ENCODE data around the gene GFOD1.

GFOD1 gene
- total RNA-seq: 2.9 to 6.3 (median 4.3) reads per million in 4 donors

- DNase-seq: peak; percentile 43 to 80 (median 57)
These were observed at the start of gene GFOD1 for GRCh38 chr6:13487122-13488014. Gene GFOD1 (minus strand): TSS chr6:13487600. CDS start chr6:13486890, 710 bp downstream.

GRCh38 chr6:13536796-13537526, 49.6 kb upstream of the GFOD1 start:
- no peak for DNase-seq

- DNase-seq: no peak
These were observed 47.9 kb upstream of the GFOD1 start for GRCh38 chr6:13535306-13535705.

GRCh38 chr6:13534536-13534935, 47.1 kb upstream of the GFOD1 start:
- no peak for DNase-seq

- DNase-seq: no peak
These were observed 44.6 kb upstream of the GFOD1 start for GRCh38 chr6:13531956-13532355.

- no peak for DNase-seq
These were observed 41.5 kb upstream of the GFOD1 start for GRCh38 chr6:13528777-13529343.

GRCh38 chr6:13528232-13528631, 40.8 kb upstream of the GFOD1 start:
- DNase-seq: no peak

- DNase-seq: no peak
These were observed 40.3 kb upstream of the GFOD1 start for GRCh38 chr6:13527671-13528056.

GRCh38 chr6:13526727-13527670, 39.6 kb upstream of the GFOD1 start:
- DNase-seq: peak in 2 of 5 donors; percentile 6 to 39

GRCh38 chr6:13526357-13526726, 38.9 kb upstream of the GFOD1 start:
- DNase-seq: no peak

- no peak for DNase-seq
These were observed 37.6 kb upstream of the GFOD1 start for GRCh38 chr6:13524801-13525508.

- no peak for DNase-seq
These were observed 36.6 kb upstream of the GFOD1 start for GRCh38 chr6:13523826-13524622.

- no peak for DNase-seq
These were observed 35.3 kb upstream of the GFOD1 start for GRCh38 chr6:13522656-13523055.

- no peak for DNase-seq
These were observed 32.4 kb upstream of the GFOD1 start for GRCh38 chr6:13519839-13520238.

GRCh38 chr6:13517116-13517515, 29.7 kb upstream of the GFOD1 start:
- no peak for DNase-seq

GRCh38 chr6:13515912-13516311, 28.5 kb upstream of the GFOD1 start:
- DNase-seq: no peak

GRCh38 chr6:13513626-13514502, 26.5 kb upstream of the GFOD1 start:
- no peak for DNase-seq

GRCh38 chr6:13512900-13513299, 25.5 kb upstream of the GFOD1 start:
- no peak for DNase-seq

- no peak for DNase-seq
These were observed 24.7 kb upstream of the GFOD1 start for GRCh38 chr6:13511913-13512717.
